ENCODE data around the gene SF1.

Gene SF1

GRCh38 chr11:64790205-64791095 is 12.1 kb upstream of the SF1 start:
- DNase-seq (no peak), ATAC-seq (ENCODE audit: insufficient read depth, low read depth) (no peak)
- Histone ChIP-seq H3K4me2 (ENCODE audit: insufficient read depth, low read length) (no peak overlapping the region), H3K9ac (ENCODE audit: low read depth, low read length) (no peak overlapping the region), H2AFZ (ENCODE audit: low read depth, low read length) (no peak overlapping the region), H3K4me1 (ENCODE audit: insufficient read depth, low read length) (no peaks in the 10 kb centered on the region), H3K27me3 (ENCODE audit: insufficient read depth, low read length, poor library complexity) (no peaks in the 10 kb centered on the region), H3K36me3 (ENCODE audit: insufficient read depth, low read length) (no peaks in the 10 kb centered on the region), H3K4me3 (ENCODE audit: low read depth in 1 of 2, low read length in 2 of 2) (no peak overlapping the region), H3K79me2 (ENCODE audit: insufficient read depth, low read length) (no peaks in the 10 kb centered on the region), H3K27ac (ENCODE audit: low read length) (no peak overlapping the region), H4K20me1 (ENCODE audit: insufficient read depth, low read length) (no peaks in the 10 kb centered on the region), H3K9me3 (ENCODE audit: insufficient read depth, low read length, severe bottlenecking) (no peaks in the 10 kb centered on the region)
- TF ChIP-seq CTCF (IDR thresholded peaks at IDR 0.05; ENCODE audit: borderline replicate concordance, extremely low read depth, low read length, poor library complexity, severe bottlenecking) (no peak), EZH2 (IDR thresholded peaks at IDR 0.05; ENCODE audit: borderline replicate concordance, low read depth, low read length, severe bottlenecking) (no peak)

GRCh38 chr11:64789331-64790204 is 11.2 kb upstream of the SF1 start:
- H3K9me3 ChIP-seq (ENCODE audit: insufficient read depth, low read length, severe bottlenecking) = no peaks in the 10 kb centered on the region
- ATAC-seq (ENCODE audit: insufficient read depth, low read depth) (no peak), DNase-seq (no peak)
- no peaks in the 10 kb centered on the region for H3K79me2 ChIP-seq (ENCODE audit: insufficient read depth, low read length)
- 0 out of 2 replicates have a peak overlapping the region, but pooled peaks have one; percentile 15 for H3K9ac ChIP-seq (ENCODE audit: low read depth, low read length)
- H2AFZ ChIP-seq (ENCODE audit: low read depth, low read length) = no peak overlapping the region
- H3K4me2 ChIP-seq (ENCODE audit: insufficient read depth, low read length) = no peak overlapping the region
- no peaks in the 10 kb centered on the region for H3K27me3 ChIP-seq (ENCODE audit: insufficient read depth, low read length, poor library complexity)
- no peak overlapping the region for H3K4me3 ChIP-seq (ENCODE audit: low read depth in 1 of 2, low read length in 2 of 2)
- no peaks in the 10 kb centered on the region for H3K36me3 ChIP-seq (ENCODE audit: insufficient read depth, low read length)
- H3K27ac ChIP-seq (ENCODE audit: low read length) = no peak overlapping the region
- TF ChIP-seq EZH2 (IDR thresholded peaks at IDR 0.05; ENCODE audit: borderline replicate concordance, low read depth, low read length, severe bottlenecking) (no peak), CTCF (IDR thresholded peaks at IDR 0.05; ENCODE audit: borderline replicate concordance, extremely low read depth, low read length, poor library complexity, severe bottlenecking) (no peak)
- H3K4me1 ChIP-seq (ENCODE audit: insufficient read depth, low read length) = no peaks in the 10 kb centered on the region
- no peaks in the 10 kb centered on the region for H4K20me1 ChIP-seq (ENCODE audit: insufficient read depth, low read length)

GRCh38 chr11:64788321-64789215 is 10.2 kb upstream of the SF1 start:
- no peak overlapping the region for H3K27ac ChIP-seq (ENCODE audit: low read length)
- no peaks in the 10 kb centered on the region for H4K20me1 ChIP-seq (ENCODE audit: insufficient read depth, low read length)

More at GRCh38 chr11:64788321-64789215, 10.2 kb upstream of the SF1 start:
- Histone ChIP-seq H3K79me2 (ENCODE audit: insufficient read depth, low read length) (no peaks in the 10 kb centered on the region), H3K9ac (ENCODE audit: low read depth, low read length) (0 out of 2 replicates have a peak overlapping the region, but pooled peaks have one; percentile 15), H2AFZ (ENCODE audit: low read depth, low read length) (no peak overlapping the region), H3K36me3 (ENCODE audit: insufficient read depth, low read length) (no peaks in the 10 kb centered on the region), H3K4me3 (ENCODE audit: low read depth in 1 of 2, low read length in 2 of 2) (no peak overlapping the region), H3K4me2 (ENCODE audit: insufficient read depth, low read length) (no peak overlapping the region), H3K27me3 (ENCODE audit: insufficient read depth, low read length, poor library complexity) (no peaks in the 10 kb centered on the region), H3K4me1 (ENCODE audit: insufficient read depth, low read length) (no peaks in the 10 kb centered on the region), H3K9me3 (ENCODE audit: insufficient read depth, low read length, severe bottlenecking) (no peaks in the 10 kb centered on the region)
- TF ChIP-seq EZH2 (IDR thresholded peaks at IDR 0.05; ENCODE audit: borderline replicate concordance, low read depth, low read length, severe bottlenecking) (no peak), CTCF (IDR thresholded peaks at IDR 0.05; ENCODE audit: borderline replicate concordance, extremely low read depth, low read length, poor library complexity, severe bottlenecking) (no peak)
- no peak for ATAC-seq (ENCODE audit: insufficient read depth, low read depth)
- DNase-seq = no peak
